ENCODE results near the gene SYCE3. TPM values are rescaled to one million over a fixed set of nuclear protein-coding genes. Genes with fewer than 3 reads are reported as not detected.
A peak's percentile ranks its signal among the peaks of the same experiment; 100 is the strongest.

Gene SYCE3
- total and polyA plus RNA-seq, 11 donors = not detected

DNA sequence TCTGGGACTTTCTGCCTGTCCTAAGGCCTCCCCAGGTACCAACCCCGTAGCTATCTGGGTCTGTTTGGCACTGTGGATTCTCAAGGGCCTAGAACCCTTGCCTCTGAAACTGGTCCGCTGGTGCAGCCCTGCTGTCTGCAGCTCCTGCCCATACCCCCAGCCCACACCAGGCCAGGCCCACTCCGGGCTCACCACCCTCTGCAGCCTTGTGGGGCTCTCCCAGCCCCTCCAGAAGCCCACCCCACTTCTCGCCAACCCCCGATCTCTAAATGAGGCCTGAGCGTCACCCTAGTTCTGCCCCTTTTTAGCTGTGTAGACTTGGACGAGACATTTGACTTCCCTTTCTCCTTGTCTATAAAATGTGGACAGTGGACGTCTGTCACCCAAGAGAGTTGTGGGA is 12.3 kb downstream of the SYCE3 start:
- intact Hi-C loops (cut with DNase I) = no loop called here
- peaks cover 0 to 37% (median 8%) of the 10 kb centered on the region in 12 donors for H3K4me1 ChIP-seq
- H3K4me3 ChIP-seq = no peak overlapping the region
- no peaks in the 10 kb centered on the region for H3K9me3 ChIP-seq
- no peaks in the 10 kb centered on the region for H3K36me3 ChIP-seq
- ATAC-seq (no peak), DNase-seq (no peak)
- no peak overlapping the region for H3K27ac ChIP-seq
- 88 to 92% (median 92%) methylated on average over 8 of the region's 8 CpGs for WGBS, 4 donors
- TF ChIP-seq, protein P1, sequence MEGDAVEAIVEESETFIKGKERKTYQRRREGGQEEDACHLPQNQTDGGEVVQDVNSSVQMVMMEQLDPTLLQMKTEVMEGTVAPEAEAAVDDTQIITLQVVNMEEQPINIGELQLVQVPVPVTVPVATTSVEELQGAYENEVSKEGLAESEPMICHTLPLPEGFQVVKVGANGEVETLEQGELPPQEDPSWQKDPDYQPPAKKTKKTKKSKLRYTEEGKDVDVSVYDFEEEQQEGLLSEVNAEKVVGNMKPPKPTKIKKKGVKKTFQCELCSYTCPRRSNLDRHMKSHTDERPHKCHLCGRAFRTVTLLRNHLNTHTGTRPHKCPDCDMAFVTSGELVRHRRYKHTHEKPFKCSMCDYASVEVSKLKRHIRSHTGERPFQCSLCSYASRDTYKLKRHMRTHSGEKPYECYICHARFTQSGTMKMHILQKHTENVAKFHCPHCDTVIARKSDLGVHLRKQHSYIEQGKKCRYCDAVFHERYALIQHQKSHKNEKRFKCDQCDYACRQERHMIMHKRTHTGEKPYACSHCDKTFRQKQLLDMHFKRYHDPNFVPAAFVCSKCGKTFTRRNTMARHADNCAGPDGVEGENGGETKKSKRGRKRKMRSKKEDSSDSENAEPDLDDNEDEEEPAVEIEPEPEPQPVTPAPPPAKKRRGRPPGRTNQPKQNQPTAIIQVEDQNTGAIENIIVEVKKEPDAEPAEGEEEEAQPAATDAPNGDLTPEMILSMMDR (IDR thresholded peaks at IDR 0.05) = no peak
- no peak for TF ChIP-seq POLR2A (IDR thresholded peaks at IDR 0.05)
- H3K27me3 ChIP-seq = peaks cover 24 to 63% (median 36%) of the 10 kb centered on the region in 9 donors

DNA sequence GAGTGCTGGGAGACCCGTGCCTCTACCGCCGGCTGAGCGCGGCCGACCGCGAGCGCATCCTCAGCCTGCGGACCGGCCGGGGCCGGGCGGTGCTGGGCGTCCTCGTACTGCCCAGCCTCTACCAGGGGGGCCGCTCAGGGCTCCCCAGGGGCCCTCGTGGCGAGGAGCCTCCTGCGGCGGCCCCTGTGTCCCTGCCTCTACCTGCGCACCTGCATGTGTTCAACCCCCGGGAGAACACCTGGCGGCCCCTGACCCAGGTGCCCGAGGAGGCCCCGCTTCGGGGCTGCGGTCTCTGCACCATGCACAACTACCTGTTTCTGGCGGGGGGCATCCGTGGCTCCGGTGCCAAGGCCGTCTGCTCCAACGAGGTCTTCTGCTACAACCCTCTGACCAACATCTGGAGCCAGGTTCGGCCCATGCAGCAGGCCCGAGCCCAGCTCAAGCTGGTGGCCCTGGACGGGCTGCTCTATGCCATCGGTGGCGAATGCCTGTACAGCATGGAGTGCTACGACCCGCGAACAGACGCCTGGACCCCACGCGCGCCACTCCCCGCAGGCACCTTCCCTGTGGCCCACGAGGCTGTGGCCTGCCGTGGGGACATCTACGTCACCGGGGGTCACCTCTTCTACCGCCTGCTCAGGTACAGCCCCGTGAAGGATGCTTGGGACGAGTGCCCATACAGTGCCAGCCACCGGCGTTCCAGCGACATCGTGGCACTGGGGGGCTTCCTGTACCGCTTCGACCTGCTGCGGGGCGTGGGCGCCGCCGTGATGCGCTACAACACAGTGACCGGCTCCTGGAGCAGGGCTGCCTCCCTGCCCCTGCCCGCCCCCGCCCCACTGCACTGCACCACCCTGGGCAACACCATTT is 13.6 kb downstream of the SYCE3 start:
- 63 to 83% (median 67%) methylated on average over 40 to 68 of the region's 68 CpGs for WGBS, 4 donors
- Histone ChIP-seq H3K4me3 (peak overlapping the region in 10 of 12 donors; percentile 16 to 65 (median 36)), H3K36me3 (no peaks in the 10 kb centered on the region), H3K27ac (peak overlapping the region in 1 of 12 donors; percentile 74), H3K27me3 (peaks cover 24 to 75% (median 36%) of the 10 kb centered on the region in 9 donors), H3K9me3 (no peaks in the 10 kb centered on the region), H3K4me1 (peaks cover 0 to 49% (median 12%) of the 10 kb centered on the region in 12 donors)
- DNase-seq (no peak), ATAC-seq (no peak)
- intact Hi-C loops (cut with DNase I) = loop anchor here in 2 of 10 donors (5.0 to 10.0 kb wide), 2 partner anchors 63 to 66 kb away; no protein-coding TSS in a partner anchor
- TF ChIP-seq, protein P1 (IDR thresholded peaks at IDR 0.05) = no peak
- TF ChIP-seq POLR2A (IDR thresholded peaks at IDR 0.05) = no peak

DNA sequence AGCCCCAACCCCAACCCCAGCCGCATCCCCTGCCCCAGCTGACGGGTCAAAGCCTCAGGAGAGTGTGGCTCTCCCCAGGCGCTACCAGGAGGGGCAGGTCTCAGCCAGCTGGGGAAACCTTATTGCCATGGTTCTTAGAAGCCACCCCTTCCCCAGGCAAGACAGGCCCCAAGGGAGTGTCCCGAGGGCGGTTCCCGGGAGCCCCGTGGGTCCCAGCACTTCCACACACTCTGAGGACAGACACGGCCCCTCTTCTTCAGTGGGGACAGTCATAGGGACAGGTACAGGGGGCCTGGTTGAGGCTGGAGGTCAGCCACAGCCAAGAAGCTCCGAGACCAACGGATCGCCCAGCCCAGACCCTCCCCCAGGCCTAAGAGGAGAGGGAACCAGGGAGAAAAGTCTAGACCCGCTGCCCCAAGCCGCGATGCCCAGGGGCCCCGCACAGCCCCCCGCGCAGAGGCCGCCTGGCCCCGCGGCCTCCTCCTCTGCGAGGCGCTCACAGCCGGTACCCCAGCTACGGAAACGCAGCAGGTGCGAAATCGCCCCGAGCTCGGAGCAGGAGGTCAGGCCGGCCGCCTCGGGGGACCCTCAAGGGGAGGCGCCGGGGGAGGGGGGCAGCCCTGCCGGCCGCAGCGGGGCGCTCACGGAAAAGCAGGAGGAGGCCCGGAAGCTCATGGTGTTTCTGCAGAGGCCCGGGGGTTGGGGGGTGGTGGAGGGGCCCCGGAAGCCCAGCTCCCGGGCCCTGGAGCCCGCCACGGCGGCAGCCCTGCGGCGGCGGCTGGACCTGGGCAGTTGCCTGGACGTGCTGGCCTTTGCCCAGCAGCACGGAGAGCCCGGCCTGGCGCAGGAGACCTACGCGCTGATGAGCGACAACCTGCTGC is 14.4 kb downstream of the SYCE3 start:
- peak in 2 of 4 donors; percentile 6 to 8 for ATAC-seq
- Histone ChIP-seq H3K9me3 (no peaks in the 10 kb centered on the region), H3K4me1 (peaks cover 0 to 58% (median 17%) of the 10 kb centered on the region in 12 donors), H3K27me3 (peaks cover 24 to 83% (median 36%) of the 10 kb centered on the region in 9 donors), H3K36me3 (no peaks in the 10 kb centered on the region), H3K27ac (peak overlapping the region in 1 of 12 donors; percentile 74), H3K4me3 (peak overlapping the region in 10 of 12 donors; percentile 16 to 65 (median 36))
- intact Hi-C loops (cut with DNase I) = loop anchor here in 2 of 10 donors (5.0 to 10.0 kb wide), 2 partner anchors 64 to 67 kb away; no protein-coding TSS in a partner anchor
- DNase-seq = peak in 1 of 5 donors; percentile 67
- 9 to 15% (median 10%) methylated on average over 18 to 56 of the region's 56 CpGs for WGBS, 4 donors
- no peak for TF ChIP-seq POLR2A (IDR thresholded peaks at IDR 0.05)
- TF ChIP-seq, protein P1 (IDR thresholded peaks at IDR 0.05) = peak in 1 of 12 donors; percentile 8
